ENCODE data around the gene C1orf167.
A peak's percentile ranks its signal among the peaks of the same experiment; 100 is the strongest.

The C1orf167 gene

DNA sequence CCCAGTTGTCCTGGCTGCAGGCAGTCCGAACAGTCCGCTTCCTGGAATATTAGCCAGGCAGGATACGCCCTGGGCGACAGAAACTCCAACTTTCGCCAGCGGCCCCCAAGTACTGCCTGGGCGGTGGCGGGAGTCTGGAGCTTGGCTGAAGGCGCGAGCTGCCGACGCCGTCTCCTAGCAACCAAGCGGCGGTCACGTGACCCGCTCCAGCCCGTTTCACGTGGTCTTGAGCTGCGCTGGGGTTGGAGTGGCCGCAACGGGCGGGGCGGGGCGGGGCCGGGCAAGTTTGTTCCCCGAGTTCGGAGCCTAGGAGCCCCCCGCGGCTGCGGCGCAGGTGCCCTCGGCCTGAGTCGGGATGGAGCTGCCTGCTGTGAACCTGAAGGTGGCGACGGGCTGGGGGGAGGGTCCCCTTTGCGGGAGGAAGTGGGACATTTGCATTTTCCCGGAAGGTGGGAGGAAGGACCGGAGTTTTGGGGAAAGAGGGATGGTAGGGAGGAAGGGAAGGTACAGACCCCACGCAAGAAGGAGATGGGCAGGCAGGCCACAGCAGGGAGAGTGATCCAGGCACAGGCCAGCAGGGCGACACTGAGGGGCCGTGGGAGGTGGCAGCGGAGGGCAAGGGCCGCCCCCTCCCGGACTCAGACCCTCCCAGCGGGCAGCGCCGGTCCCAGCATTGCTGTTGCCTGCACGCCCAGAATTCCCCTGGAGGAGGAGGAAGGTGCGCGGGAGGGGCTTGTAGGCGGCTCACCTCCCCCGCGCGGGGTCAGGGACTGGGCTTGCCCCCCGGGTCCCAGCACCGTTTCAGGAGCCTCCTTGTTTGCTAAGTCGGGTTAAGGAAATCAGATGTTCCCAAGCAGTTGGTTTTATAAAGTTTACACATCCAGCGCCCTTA lies 25.9 kb upstream of the C1orf167 start, which contains the start of gene AGTRAP:
Gene AGTRAP, plus strand, starts transcription at position 283 of the 892 bp plus-strand sequence. Its CDS starts 73 bp downstream, at position 356.
- H3K79me2 ChIP-seq (ENCODE audit: control insufficient read depth, low read length) = no peaks in the 10 kb centered on the region
- H3F3A ChIP-seq (ENCODE audit: control insufficient read depth, insufficient read depth) = peaks cover 3% of the 10 kb centered on the region
- no peaks in the 10 kb centered on the region for H3K9me3 ChIP-seq (ENCODE audit: control insufficient read depth, insufficient read depth, low read length)
- H3K4me3 ChIP-seq (ENCODE audit: low read length) = peak within 1 kb of the TSS; percentile 94
- no peak for TF ChIP-seq EZH2phosphoT487 (IDR thresholded peaks at IDR 0.05; ENCODE audit: borderline replicate concordance, low read length)
- TF ChIP-seq, protein P1, sequence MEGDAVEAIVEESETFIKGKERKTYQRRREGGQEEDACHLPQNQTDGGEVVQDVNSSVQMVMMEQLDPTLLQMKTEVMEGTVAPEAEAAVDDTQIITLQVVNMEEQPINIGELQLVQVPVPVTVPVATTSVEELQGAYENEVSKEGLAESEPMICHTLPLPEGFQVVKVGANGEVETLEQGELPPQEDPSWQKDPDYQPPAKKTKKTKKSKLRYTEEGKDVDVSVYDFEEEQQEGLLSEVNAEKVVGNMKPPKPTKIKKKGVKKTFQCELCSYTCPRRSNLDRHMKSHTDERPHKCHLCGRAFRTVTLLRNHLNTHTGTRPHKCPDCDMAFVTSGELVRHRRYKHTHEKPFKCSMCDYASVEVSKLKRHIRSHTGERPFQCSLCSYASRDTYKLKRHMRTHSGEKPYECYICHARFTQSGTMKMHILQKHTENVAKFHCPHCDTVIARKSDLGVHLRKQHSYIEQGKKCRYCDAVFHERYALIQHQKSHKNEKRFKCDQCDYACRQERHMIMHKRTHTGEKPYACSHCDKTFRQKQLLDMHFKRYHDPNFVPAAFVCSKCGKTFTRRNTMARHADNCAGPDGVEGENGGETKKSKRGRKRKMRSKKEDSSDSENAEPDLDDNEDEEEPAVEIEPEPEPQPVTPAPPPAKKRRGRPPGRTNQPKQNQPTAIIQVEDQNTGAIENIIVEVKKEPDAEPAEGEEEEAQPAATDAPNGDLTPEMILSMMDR (IDR thresholded peaks at IDR 0.05; ENCODE audit: low read depth, low read length, poor library complexity, severe bottlenecking) = peak; percentile 12
- peak within 1 kb of the TSS; percentile 95 for H3K4me2 ChIP-seq (ENCODE audit: low read length)
- H3K27ac ChIP-seq (ENCODE audit: low read depth, low read length) = 0 out of 2 replicates have a peak within 1 kb of the TSS, but pooled peaks have one; percentile 19
- no peaks in the 10 kb centered on the region for H3K9me2 ChIP-seq (replicated peaks; ENCODE audit: control insufficient read depth, low read length)
- H3K4me1 ChIP-seq (ENCODE audit: control insufficient read depth, low read length) = peaks cover 35% of the 10 kb centered on the region
- no peaks in the 10 kb centered on the region for H3K27me3 ChIP-seq (ENCODE audit: control insufficient read depth, low read length)
- H4K20me1 ChIP-seq (ENCODE audit: control insufficient read depth, insufficient read depth, low read depth, low read length) = no peaks in the 10 kb centered on the region
- H3K36me3 ChIP-seq (ENCODE audit: control insufficient read depth, low read length) = no peaks in the 10 kb centered on the region

GRCh38 chr1:11736746-11737639 lies 25.0 kb upstream of the C1orf167 start:
- H3K27ac ChIP-seq (ENCODE audit: low read depth, low read length) = no peak overlapping the region
- no peaks in the 10 kb centered on the region for H3K9me2 ChIP-seq (replicated peaks; ENCODE audit: control insufficient read depth, low read length)
- H3K9me3 ChIP-seq (ENCODE audit: control insufficient read depth, insufficient read depth, low read length) = no peaks in the 10 kb centered on the region
- H3K4me3 ChIP-seq (ENCODE audit: low read length) = peak overlapping the region; percentile 94
- peaks cover 3% of the 10 kb centered on the region for H3F3A ChIP-seq (ENCODE audit: control insufficient read depth, insufficient read depth)
- TF ChIP-seq EZH2phosphoT487 (IDR thresholded peaks at IDR 0.05; ENCODE audit: borderline replicate concordance, low read length) = no peak
- TF ChIP-seq, protein P1 (IDR thresholded peaks at IDR 0.05; ENCODE audit: low read depth, low read length, poor library complexity, severe bottlenecking) = no peak
- no peaks in the 10 kb centered on the region for H3K36me3 ChIP-seq (ENCODE audit: control insufficient read depth, low read length)
- no peaks in the 10 kb centered on the region for H3K79me2 ChIP-seq (ENCODE audit: control insufficient read depth, low read length)
- H4K20me1 ChIP-seq (ENCODE audit: control insufficient read depth, insufficient read depth, low read depth, low read length) = no peaks in the 10 kb centered on the region
- no peaks in the 10 kb centered on the region for H3K27me3 ChIP-seq (ENCODE audit: control insufficient read depth, low read length)
- H3K4me1 ChIP-seq (ENCODE audit: control insufficient read depth, low read length) = peaks cover 26% of the 10 kb centered on the region
- H3K4me2 ChIP-seq (ENCODE audit: low read length) = peak overlapping the region; percentile 95

- no peaks in the 10 kb centered on the region for H3K79me2 ChIP-seq (ENCODE audit: control insufficient read depth, low read length)
- peaks cover 25% of the 10 kb centered on the region for H3K4me1 ChIP-seq (ENCODE audit: control insufficient read depth, low read length)
- H3K4me2 ChIP-seq (ENCODE audit: low read length) = no peak overlapping the region
These were observed 23.9 kb upstream of the C1orf167 start for GRCh38 chr1:11738096-11738495.

More at GRCh38 chr1:11738096-11738495, 23.9 kb upstream of the C1orf167 start:
- no peaks in the 10 kb centered on the region for H4K20me1 ChIP-seq (ENCODE audit: control insufficient read depth, insufficient read depth, low read depth, low read length)
- TF ChIP-seq, protein P1 (IDR thresholded peaks at IDR 0.05; ENCODE audit: low read depth, low read length, poor library complexity, severe bottlenecking) = no peak
- no peak for TF ChIP-seq EZH2phosphoT487 (IDR thresholded peaks at IDR 0.05; ENCODE audit: borderline replicate concordance, low read length)
- no peaks in the 10 kb centered on the region for H3K36me3 ChIP-seq (ENCODE audit: control insufficient read depth, low read length)
- H3K4me3 ChIP-seq (ENCODE audit: low read length) = no peak overlapping the region
- H3F3A ChIP-seq (ENCODE audit: control insufficient read depth, insufficient read depth) = peaks cover 3% of the 10 kb centered on the region
- no peaks in the 10 kb centered on the region for H3K9me2 ChIP-seq (replicated peaks; ENCODE audit: control insufficient read depth, low read length)
- no peaks in the 10 kb centered on the region for H3K27me3 ChIP-seq (ENCODE audit: control insufficient read depth, low read length)
- no peak overlapping the region for H3K27ac ChIP-seq (ENCODE audit: low read depth, low read length)
- no peaks in the 10 kb centered on the region for H3K9me3 ChIP-seq (ENCODE audit: control insufficient read depth, insufficient read depth, low read length)

Measured in DOHH2 (cell line).